T47D (cell line): ENCODE data around the gene UBAC2.

Experiments
- DNase-seq, 2 experiments: peaks; one replicate each; pipeline versions ENCODE4 v3.0.0 to v3.0.0-alpha.2; 2011 to 2012; ENCODE audit warnings: low read depth in 1 of 2, low spot score in 1 of 2
- JUND ChIP-seq: IDR thresholded peaks from 2 replicates; pipeline ENCODE4 v1.6.1; 2012; ENCODE audit warnings: low read depth
- in situ Hi-C: cut with HindIII; loops from 2 replicates; pipeline ENCODE4 v1.10.0; 2016; ENCODE audit warnings: low sequenced_read_pairs, low pct_unique_long_range_greater_than_20kb

The UBAC2 gene

DNA sequence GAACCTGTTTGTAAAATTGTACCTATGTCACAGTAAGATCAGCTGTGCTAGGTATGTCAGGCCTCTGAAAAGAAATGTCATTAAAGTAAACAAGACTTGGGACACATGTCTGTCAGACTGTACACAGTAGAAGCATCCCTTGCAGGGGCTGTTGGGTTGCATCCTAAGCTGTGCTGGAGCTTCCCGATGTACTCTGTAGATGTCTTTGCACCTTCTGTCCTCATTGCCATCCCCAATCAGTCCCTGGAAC is 155.3 kb downstream of the UBAC2 start:
- in situ Hi-C loops, result no loop called here
- no peak for TF ChIP-seq JUND
- DNase-seq, result no peak

DNA sequence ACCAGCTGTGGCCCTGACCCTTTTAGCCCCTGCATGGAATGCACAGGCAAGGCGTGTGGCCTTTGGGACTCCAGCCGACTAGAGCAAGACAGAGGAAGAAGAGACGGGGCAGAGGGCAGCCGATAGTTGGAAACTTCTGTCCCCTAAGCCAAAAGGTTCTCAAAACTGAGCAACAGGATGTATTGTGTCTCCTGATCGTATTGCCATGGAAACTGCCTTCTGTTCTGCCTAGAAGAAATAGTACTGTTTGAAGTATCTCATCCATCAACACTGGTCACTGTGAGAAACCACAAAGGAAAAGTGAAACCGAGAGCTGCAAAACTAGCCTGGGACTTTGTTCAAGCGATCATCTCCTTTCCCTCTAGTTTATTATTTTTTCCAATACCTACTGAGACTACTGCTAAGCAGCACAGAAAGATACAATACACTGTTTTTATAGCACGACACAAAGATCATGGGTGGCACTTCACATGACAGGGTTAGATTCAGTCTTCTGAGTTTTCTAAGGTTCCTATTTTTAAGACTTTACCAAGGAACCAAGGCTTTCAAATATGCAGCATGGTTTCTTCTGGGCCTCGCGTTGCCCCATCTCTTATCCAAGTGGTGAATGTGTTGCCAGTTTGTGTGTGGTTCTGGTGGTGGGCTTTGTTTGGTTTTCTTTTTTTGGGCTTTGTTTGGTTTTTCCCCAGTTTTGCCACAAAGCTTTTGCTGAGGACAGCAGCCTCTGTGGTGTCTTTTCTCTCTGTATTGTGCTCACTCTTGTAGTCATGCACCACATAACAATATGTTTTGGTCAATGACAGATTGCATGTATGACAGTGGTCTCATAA is 155.8 kb downstream of the UBAC2 start:
- TF ChIP-seq JUND, result no peak
- DNase-seq, result no peak

DNA sequence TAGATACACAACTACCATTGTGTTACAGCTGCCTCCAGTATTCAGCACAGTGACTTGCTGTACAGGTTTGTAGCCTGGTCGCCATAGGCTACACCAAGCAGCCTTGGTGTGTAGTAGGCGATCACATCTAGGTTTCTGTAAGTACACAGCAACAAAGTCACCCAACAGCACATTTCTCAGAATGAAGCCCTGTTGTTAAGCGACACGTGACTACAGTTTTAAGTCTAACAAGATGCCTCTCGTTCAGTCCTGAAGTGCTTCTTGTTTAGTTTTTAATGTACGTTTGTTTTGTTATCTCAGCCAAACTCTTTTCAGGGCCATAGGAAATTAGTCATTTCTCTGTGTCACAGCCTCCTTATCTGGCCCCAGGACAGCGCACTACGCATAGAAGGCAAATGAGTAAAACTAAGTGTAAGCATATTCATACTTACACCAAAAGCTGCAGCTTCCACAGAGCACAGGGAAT is 156.5 kb downstream of the UBAC2 start:
- DNase-seq, result no peak
- in situ Hi-C loops, result no loop called here
- TF ChIP-seq JUND, result no peak

More for the DNA sequence above, 155.8 kb downstream of the UBAC2 start:
- in situ Hi-C loops, result no loop called here

DNA sequence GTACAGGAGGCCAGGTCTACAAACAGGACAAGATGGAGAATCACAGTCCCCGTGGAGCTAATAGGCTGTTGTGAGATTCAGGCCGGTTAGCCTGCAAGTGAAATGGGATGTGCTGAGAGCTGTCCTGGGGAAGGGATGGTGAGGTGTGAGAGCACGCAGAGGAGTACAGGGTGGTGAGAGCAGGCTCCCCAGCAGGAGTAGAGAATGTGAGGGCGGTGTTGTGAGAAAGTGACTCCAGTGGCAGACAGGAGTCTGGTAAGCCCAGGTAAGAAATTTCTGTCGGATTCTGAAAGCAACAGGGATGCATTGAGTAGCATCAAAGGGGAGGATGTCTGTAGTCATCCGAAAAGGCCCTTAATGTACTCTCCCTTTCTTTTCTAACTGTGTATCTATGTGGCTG is 157.3 kb downstream of the UBAC2 start:
- no peak for DNase-seq
- TF ChIP-seq JUND, result no peak
- in situ Hi-C loops, result no loop called here

DNA sequence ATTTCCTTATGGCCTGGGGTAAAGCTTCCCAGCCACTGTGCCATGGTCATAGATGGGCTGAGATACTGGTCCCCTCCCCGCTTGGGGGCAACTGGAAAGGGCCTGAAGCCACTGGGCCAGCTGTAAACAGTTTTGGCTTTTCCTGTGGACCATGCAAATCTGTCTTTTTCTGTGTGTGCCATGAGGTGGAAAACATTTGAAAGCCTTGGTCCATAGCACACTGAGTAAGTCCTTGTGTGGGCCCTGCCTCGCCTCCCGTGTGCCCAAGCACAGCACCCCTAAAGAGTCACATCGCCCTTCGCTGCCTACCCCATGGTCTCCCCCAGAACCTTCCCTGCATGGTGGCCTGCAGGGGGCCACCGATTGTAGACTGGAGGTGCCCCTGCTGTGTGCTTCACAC is 158.9 kb downstream of the UBAC2 start:
- in situ Hi-C loops, result no loop called here
- TF ChIP-seq JUND, result no peak
- no peak for DNase-seq

DNA sequence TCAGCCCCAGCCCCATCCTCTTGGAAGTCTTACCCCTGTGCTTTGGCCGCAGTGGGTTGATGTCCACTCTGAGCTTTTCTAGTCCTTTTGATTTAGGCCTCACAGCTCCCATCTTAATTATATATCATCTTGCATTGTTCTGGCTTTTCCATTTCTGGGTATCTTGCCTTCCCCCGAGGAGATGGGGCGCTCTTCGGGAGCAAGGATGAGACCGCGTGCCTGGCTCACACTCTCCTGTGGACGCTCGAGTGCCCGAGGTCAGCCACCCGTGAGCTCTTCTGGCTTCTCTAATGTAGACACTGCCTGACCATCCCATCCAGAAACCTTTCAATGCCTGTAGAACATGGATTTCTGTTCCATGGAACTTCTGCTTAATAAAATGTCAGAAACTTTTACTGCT is 160.0 kb downstream of the UBAC2 start:
- no peak for DNase-seq
- in situ Hi-C loops, result no loop called here
- TF ChIP-seq JUND, result no peak

DNA sequence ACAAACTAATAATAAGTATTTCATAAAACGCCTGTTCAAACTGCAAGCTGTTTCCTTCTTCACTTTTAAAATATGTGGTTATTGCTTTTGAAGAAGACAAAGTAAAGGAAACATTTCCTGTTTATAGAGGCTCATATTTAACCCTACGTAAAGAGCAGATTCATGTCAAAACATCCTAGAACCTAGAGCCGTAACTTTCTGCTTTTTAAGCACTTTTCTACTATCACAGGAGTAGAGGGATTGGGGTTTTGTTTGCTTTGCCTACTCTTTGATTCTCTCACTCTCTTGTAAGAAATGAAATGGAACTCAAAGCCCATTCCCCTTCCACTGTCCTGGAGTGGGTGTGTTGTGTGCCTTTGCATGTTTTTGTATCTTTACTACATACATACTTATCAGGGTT is 160.5 kb downstream of the UBAC2 start:
- in situ Hi-C loops, result no loop called here
- no peak for DNase-seq
- TF ChIP-seq JUND, result no peak

DNA sequence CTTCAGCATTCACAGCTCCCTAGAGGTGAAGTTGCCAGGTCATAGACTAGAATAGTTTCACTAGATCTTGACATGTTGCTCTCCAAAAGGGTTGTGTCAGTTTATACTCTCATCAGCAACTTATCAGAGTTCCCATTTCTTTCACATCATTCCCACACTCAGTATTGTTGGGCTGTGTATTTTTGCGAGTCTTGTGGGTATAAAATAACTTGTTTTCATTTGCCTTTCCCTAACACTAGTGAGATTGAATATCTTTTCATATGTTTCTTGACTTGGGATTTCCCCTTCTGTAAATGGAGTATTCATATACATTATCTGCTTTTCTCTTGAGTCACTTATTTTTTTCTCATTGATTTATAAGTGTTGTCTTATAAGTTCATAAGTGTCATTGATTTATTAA is 161.7 kb downstream of the UBAC2 start:
- in situ Hi-C loops, result no loop called here
- DNase-seq, result no peak
- TF ChIP-seq JUND, result no peak

DNA sequence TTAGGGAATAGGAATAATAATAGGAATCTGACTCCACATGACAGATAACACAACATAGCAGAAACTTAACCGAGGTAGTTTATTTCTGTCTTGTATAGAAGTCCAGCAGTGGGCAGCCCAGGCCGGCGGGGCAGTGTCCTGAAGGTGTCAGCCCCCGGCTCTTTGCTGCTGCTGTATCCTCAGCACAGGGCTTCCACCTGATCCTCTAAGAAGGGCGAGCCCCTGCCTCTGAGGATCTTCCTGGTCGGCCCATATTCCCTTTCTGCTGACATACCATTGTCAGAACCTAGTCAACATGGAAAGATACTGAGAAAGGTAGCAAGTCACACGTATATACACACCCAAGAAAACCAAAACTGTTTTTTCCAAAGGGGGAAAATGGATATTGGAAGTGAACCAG is 162.7 kb downstream of the UBAC2 start:
- DNase-seq, result no peak
- no peak for TF ChIP-seq JUND
- in situ Hi-C loops, result no loop called here

DNA sequence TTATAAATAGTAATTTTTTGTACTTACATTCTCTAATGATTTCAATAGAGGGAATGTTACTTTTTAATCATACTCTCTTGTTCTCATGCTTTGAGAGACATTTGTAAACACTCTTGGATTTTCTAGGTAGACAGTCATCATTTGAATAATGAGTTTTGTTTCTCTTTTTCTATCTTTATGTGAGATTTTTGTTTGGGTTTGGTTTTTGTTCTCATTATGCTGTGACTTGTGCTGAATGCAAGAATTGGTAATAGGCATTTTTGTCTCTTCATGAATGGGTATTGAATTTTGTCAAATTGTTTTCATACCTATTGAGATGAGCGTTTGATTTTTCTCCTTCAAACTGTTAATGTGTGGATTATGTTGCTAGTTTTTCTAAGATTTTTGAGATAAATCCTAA is 163.3 kb downstream of the UBAC2 start:
- no peak for DNase-seq
- TF ChIP-seq JUND, result no peak
- in situ Hi-C loops, result no loop called here

DNA sequence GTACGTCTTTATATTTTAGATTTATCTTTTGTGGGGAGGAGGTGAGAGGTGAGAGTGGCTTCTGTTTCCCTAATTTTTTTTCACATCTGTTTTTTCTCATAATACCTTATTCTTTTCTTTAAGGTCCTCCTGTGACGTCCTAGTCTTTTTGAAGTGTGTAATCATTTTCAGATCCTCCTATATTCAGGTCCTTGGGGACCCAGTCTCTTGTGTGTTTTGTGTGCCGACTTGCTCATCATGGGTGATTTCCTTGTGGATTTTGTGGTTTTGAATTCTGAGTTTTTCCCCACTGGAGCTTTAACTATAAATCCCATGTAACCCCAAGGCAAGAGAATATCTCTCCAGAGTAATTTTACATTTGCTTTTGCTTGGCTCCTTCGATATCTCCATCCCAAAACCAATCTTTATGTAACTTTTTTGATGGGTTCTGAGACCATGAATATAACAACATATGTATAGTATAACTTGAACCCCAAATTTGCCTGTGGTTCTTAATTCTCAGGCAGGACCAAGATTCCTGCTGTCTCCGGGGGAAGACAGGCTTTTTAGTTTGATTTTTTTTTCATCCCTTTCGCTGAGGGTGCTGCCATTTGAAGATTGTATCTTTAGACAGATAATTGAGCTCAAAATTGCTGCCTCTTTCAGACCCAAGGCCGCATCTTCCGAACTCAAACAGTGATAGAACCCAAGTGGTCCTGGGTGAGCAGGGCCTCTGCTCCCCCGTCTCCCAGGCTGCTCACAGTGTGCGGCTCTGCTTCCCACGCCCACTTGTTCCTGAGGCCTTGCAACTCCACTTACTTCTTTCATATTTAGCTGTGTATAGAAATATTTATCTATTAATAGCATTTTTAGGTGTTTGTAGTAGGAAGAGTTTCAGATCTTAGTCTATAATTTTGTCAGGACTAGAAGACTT is 165.7 kb downstream of the UBAC2 start:
- no peak for DNase-seq
- in situ Hi-C loops, result no loop called here

DNA sequence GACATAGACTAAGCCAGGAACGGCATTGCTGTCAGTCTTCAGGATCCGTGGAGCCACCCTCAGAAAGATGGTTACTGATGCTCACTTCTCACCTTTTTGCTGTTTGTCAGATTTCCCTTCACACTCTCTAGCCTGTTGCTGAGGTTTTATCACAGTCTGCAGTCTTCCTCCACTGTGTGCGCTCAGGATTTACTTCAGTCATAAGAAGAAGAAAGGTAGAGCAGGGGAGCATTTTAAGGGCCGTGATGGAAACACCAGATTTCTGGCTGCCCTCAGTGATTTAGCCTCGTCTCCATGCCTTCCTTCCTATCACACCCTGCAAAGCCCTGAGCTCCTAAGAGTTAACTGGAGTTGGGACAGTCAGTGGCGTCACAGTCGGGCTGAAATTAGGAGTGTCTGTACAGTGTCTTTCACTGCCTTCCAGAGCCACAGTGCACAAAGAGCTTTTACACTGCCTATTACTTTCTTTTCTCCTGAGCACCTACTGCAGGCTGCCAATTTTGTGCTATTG is 166.5 kb downstream of the UBAC2 start:
- no peak for DNase-seq
- in situ Hi-C loops, result no loop called here
- TF ChIP-seq JUND, result no peak

More for the DNA sequence above, 165.7 kb downstream of the UBAC2 start:
- no peak for TF ChIP-seq JUND
